Posterior vena cava (tissue), 2 donors: ENCODE measurements around the gene TRMT5. TPM values are rescaled to one million over a fixed set of nuclear protein-coding genes. Genes with fewer than 3 reads are reported as not detected.

Source experiments
- total RNA-seq, 2 donors: library from RNA; stranded (reverse); fragmentation: NEBNext Ultra II Directional; extraction: Animal tissue kit (Norgen Biotek cat#: 25700); gene quantifications; one replicate each; pipeline ENCODE4 v1.2.1, GENCODE V29; 2021
- donor health status: DM: yes; HTN: yes; CAD: no.
- donor health status: DM: yes; HTN: yes; CAD: no.

TRMT5 gene
- total RNA-seq, 2 donors from 2014 or later = 13.0 to 13.4 TPM

Other genes with a start within 250 kb of the TRMT5 start
- gene MNAT1, start 246.3 kb downstream of the TRMT5 start, total RNA-seq = 10 to 100 TPM; 25.3 to 34.6 TPM
- 10 to 100 TPM; 15.8 to 20.9 TPM for gene SLC38A6, start 166 bp upstream of the TRMT5 start, total RNA-seq